ENCODE measurements around the gene EPN2.

The EPN2 gene

DNA sequence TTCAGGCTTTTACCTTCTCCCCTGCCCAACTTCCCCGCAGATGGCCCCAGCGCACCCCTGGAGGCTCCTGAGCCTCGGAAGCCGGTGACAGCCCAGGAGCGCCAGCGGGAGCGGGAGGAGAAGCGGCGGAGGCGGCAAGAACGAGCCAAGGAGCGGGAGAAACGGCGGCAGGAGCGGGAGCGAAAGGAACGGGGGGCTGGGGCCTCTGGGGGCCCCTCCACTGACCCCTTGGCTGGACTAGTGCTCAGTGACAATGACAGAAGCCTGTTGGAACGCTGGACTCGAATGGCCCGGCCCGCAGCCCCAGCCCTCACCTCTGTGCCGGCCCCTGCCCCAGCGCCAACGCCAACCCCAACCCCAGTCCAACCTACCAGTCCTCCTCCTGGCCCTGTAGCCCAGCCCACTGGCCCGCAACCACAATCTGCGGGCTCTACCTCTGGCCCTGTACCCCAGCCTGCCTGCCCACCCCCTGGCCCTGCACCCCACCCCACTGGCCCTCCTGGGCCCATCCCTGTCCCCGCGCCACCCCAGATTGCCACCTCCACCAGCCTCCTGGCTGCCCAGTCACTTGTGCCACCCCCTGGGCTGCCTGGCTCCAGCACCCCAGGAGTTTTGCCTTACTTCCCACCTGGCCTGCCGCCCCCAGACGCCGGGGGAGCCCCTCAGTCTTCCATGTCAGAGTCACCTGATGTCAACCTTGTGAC lies 144.7 kb downstream of the EPN2 start:
- ATAC-seq (replicated peaks) (no peak), DNase-seq (no peak)
- no peak overlapping the region for H3K4me3 Mint-ChIP-seq
- H3K9me3 Mint-ChIP-seq: no peaks in the 10 kb centered on the region
- peaks cover 29 to 45% of the 10 kb centered on the region in 2 donors for H3K36me3 Mint-ChIP-seq
- H3K27me3 Mint-ChIP-seq: peaks cover 4 to 8% of the 10 kb centered on the region in 2 donors
- peaks cover 18 to 29% of the 10 kb centered on the region in 2 donors for H3K4me1 Mint-ChIP-seq
- no peak overlapping the region for H3K27ac Mint-ChIP-seq

GRCh38 chr17:19382531-19383444 lies 145.6 kb downstream of the EPN2 start:
- no peak overlapping the region for H3K27ac Mint-ChIP-seq
- H3K27me3 Mint-ChIP-seq: peaks cover 7 to 17% of the 10 kb centered on the region in 2 donors
- ATAC-seq (replicated peaks): no peak
- H3K4me3 Mint-ChIP-seq: no peak overlapping the region
- H3K9me3 Mint-ChIP-seq: no peaks in the 10 kb centered on the region
- H3K36me3 Mint-ChIP-seq: peaks cover 29 to 46% of the 10 kb centered on the region in 2 donors
- no peak for DNase-seq
- peaks cover 16 to 34% of the 10 kb centered on the region in 2 donors for H3K4me1 Mint-ChIP-seq

DNA sequence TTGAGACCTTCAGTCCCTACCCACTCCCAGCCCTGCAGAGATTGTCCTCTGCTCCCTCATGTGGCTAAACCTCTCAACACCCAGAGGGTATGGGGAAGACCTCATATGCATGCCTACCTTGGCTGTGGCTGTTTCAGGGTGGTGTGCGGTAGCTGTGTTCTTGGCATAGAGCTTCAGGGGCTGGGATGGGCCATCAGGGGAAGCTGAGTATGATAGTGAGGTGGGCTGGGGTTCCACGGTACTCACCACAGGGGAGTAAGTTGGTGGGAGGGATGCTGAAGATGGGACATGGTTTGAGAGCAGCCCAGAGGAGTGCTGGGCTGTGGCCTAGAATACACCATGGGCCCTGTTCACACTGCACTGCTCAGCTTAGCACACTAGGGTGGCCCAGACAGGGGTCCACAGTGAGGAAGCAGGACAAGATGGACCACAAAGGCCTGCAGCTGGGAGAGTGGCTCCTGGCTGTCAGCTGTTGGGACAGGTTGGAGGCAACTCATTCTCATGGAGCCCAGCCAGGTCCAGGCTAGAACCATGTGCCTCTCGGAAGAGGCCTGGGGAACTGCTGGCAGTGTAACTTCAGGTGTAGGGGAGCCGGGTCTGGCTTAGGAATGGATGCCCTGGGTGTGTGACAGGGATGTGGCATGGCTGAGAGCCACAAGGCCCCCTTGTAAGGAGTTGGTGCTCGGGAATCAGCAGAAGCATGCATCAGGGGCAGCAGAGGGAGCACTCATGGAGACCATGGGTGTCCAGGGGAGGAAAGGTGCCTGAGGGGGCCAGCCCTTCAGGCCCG lies 146.7 kb downstream of the EPN2 start:
- H3K36me3 Mint-ChIP-seq: peaks cover 29 to 49% of the 10 kb centered on the region in 2 donors
- H3K27me3 Mint-ChIP-seq: peaks cover 11 to 21% of the 10 kb centered on the region in 2 donors
- no peak overlapping the region for H3K4me3 Mint-ChIP-seq
- ATAC-seq (replicated peaks) (no peak), DNase-seq (no peak)
- H3K27ac Mint-ChIP-seq: no peak overlapping the region
- H3K4me1 Mint-ChIP-seq: peaks cover 16 to 35% of the 10 kb centered on the region in 2 donors
- no peaks in the 10 kb centered on the region for H3K9me3 Mint-ChIP-seq

GRCh38 chr17:19384723-19385391 lies 147.7 kb downstream of the EPN2 start:
- Mint-ChIP-seq H3K27ac (no peak overlapping the region), H3K9me3 (no peaks in the 10 kb centered on the region), H3K4me3 (no peak overlapping the region), H3K27me3 (peaks cover 11 to 21% of the 10 kb centered on the region in 2 donors), H3K4me1 (peaks cover 12 to 26% of the 10 kb centered on the region in 2 donors), H3K36me3 (peaks cover 29 to 49% of the 10 kb centered on the region in 2 donors)
- ATAC-seq (replicated peaks): peak in 1 of 2 donors; percentile 39
- no peak for DNase-seq

GRCh38 chr17:19385521-19385983 lies 148.4 kb downstream of the EPN2 start:
- Mint-ChIP-seq H3K27me3 (peaks cover 11 to 21% of the 10 kb centered on the region in 2 donors), H3K9me3 (no peaks in the 10 kb centered on the region), H3K36me3 (peaks cover 28 to 47% of the 10 kb centered on the region in 2 donors), H3K27ac (no peak overlapping the region), H3K4me1 (peaks cover 11 to 25% of the 10 kb centered on the region in 2 donors), H3K4me3 (no peak overlapping the region)
- ATAC-seq (replicated peaks) (no peak), DNase-seq (no peak)

Measured in stimulated activated naive B cell treated with anti-CD40 and anti-IgM and Interleukin-4, amounts not matched to agents 10 μg/mL and 1 μg/mL and 100 μg/mL, for 72 hours (primary cell).